Neural progenitor cell (in vitro differentiated cells): ENCODE results near the gene PRKAR2A. TPM values are rescaled to one million over a fixed set of nuclear protein-coding genes. Genes with fewer than 3 reads are reported as not detected.
A peak's percentile ranks its signal among the peaks of the same experiment; 100 is the strongest.
"Not testable (repeated sequence)": the region's sequence is repeated elsewhere in the genome, so short reads cannot be mapped to it uniquely, and the experiment has no call there.

Experiments used
- DNase-seq: peaks from one replicate; pipeline ENCODE4 v3.0.0-alpha.2; 2016; ENCODE audit warnings: low spot score
- H2AFZ ChIP-seq: fragments of 200-600 bp; sonication (generic); replicated peaks from 2 replicates; pipeline ENCODE4 v1.6.1; 2016; ENCODE audit warnings: antibody characterized with exemption
- H3F3A ChIP-seq: fragments of 200-600 bp; sonication (generic); 2 replicates; pipeline ENCODE4 v1.6.1; 2016; ENCODE audit warnings: antibody characterized with exemption, low read depth
- H3K27ac ChIP-seq: fragments of 200-600 bp; sonication (generic); 2 replicates; pipeline ENCODE4 v1.5.1; 2016; ENCODE audit warnings: mild to moderate bottlenecking
- H3K27me3 ChIP-seq: fragments of 200-600 bp; sonication (generic); 2 replicates; pipeline ENCODE4 v1.6.1; 2016; ENCODE audit warnings: mild to moderate bottlenecking, moderate library complexity
- H3K36me3 ChIP-seq: fragments of 200-600 bp; sonication (generic); 2 replicates; pipeline ENCODE4 v1.5.1; 2016
- H3K4me1 ChIP-seq: fragments of 200-600 bp; sonication (generic); 2 replicates; pipeline ENCODE4 v1.6.1; 2016; ENCODE audit warnings: mixed run types
- H3K4me2 ChIP-seq: fragments of 200-600 bp; sonication (generic); 2 replicates; pipeline ENCODE4 v1.6.1; 2016
- H3K4me3 ChIP-seq: fragments of 200-600 bp; sonication (generic); 2 replicates; pipeline ENCODE4 v1.5.1; 2016
- H3K79me2 ChIP-seq: fragments of 200-600 bp; sonication (generic); 2 replicates; pipeline ENCODE4 v1.6.1; 2016; ENCODE audit warnings: low read depth
- H3K9ac ChIP-seq: fragments of 200-600 bp; sonication (generic); 2 replicates; pipeline ENCODE4 v1.6.1; 2016
- H3K9me3 ChIP-seq: fragments of 200-600 bp; sonication (generic); 2 replicates; pipeline ENCODE4 v1.5.1; 2016; ENCODE audit warnings: low read depth
- H4K20me1 ChIP-seq: fragments of 200-600 bp; sonication (generic); 2 replicates; pipeline ENCODE4 v1.6.1; 2016; ENCODE audit warnings: low read depth
- H3K27ac Mint-ChIP-seq: 3 replicates; pipeline ENCODE4 v1.8.0; 2021; ENCODE audit warnings: mixed read lengths
- H3K27me3 Mint-ChIP-seq: 2 replicates; pipeline ENCODE4 v1.8.0; 2022; ENCODE audit warnings: low read depth, mild to moderate bottlenecking, inconsistent platforms, moderate library complexity, mixed read lengths; ENCODE audit not compliant: insufficient read depth
- H3K36me3 Mint-ChIP-seq: 3 replicates; pipeline ENCODE4 v1.8.0; 2021; ENCODE audit warnings: mixed read lengths
- H3K4me1 Mint-ChIP-seq: 3 replicates; pipeline ENCODE4 v1.8.0; 2021; ENCODE audit warnings: mixed read lengths
- H3K4me3 Mint-ChIP-seq: 3 replicates; pipeline ENCODE4 v1.8.0; 2021; ENCODE audit warnings: mild to moderate bottlenecking, moderate library complexity, mixed read lengths
- H3K9me3 Mint-ChIP-seq: 3 replicates; pipeline ENCODE4 v1.8.0; 2020; ENCODE audit warnings: mixed read lengths
- CTCF ChIP-seq: fragments of 200-600 bp; sonication (generic); IDR thresholded peaks from 2 replicates; pipeline ENCODE4 v1.5.1; 2017; ENCODE audit warnings: antibody characterized with exemption, mild to moderate bottlenecking
- EZH2 ChIP-seq: fragments of 200-600 bp; sonication (generic); IDR thresholded peaks from 2 replicates; pipeline ENCODE4 v1.6.1; 2017; ENCODE audit warnings: antibody characterized with exemption, mild to moderate bottlenecking, moderate library complexity
- EZH2phosphoT487 ChIP-seq: fragments of 200-600 bp; sonication (generic); IDR thresholded peaks from 2 replicates; pipeline ENCODE4 v1.6.1; 2017; ENCODE audit warnings: antibody characterized with exemption
- total RNA-seq: library from RNA; depleted of rRNA; stranded (reverse); fragments of >200 nt; gene quantifications from 2 replicates; pipeline ENCODE4 v1.2.3, GENCODE V29; 2015; ENCODE audit warnings: low replicate concordance

The PRKAR2A gene
- total RNA-seq, 1 donor from 2014 or later = 25.0 TPM

GRCh38 chr3:48765376-48765775 lies 82.3 kb downstream of the PRKAR2A start:
- H3K4me1 ChIP-seq = no peaks in the 10 kb centered on the region
- no peaks in the 10 kb centered on the region for H3F3A ChIP-seq
- H3K9me3 ChIP-seq = no peaks in the 10 kb centered on the region
- H3K9ac ChIP-seq = no peak overlapping the region
- no peak overlapping the region for H3K27ac Mint-ChIP-seq
- no peak overlapping the region for H3K27ac ChIP-seq
- H3K4me2 ChIP-seq = no peak overlapping the region
- no peaks in the 10 kb centered on the region for H3K36me3 ChIP-seq
- peaks cover 7% of the 10 kb centered on the region for H3K4me1 Mint-ChIP-seq
- peaks cover 5% of the 10 kb centered on the region for H3K36me3 Mint-ChIP-seq
- H3K4me3 ChIP-seq = no peak overlapping the region
- no peaks in the 10 kb centered on the region for H3K79me2 ChIP-seq
- no peak for DNase-seq
- no peaks in the 10 kb centered on the region for H3K9me3 Mint-ChIP-seq
- H3K27me3 Mint-ChIP-seq = peaks cover 2% of the 10 kb centered on the region
- TF ChIP-seq CTCF (peak; percentile 19), EZH2phosphoT487 (no peak), EZH2 (no peak)
- no peaks in the 10 kb centered on the region for H4K20me1 ChIP-seq
- no peak overlapping the region for H2AFZ ChIP-seq
- H3K27me3 ChIP-seq = no peaks in the 10 kb centered on the region
- no peak overlapping the region for H3K4me3 Mint-ChIP-seq

GRCh38 chr3:48762816-48763215 lies 84.9 kb downstream of the PRKAR2A start:
- Mint-ChIP-seq H3K4me3 (no peak overlapping the region), H3K36me3 (peaks cover 7% of the 10 kb centered on the region), H3K27me3 (peaks cover 2% of the 10 kb centered on the region), H3K27ac (no peak overlapping the region), H3K4me1 (no peaks in the 10 kb centered on the region), H3K9me3 (no peaks in the 10 kb centered on the region)
- H4K20me1 ChIP-seq = no peaks in the 10 kb centered on the region
- TF ChIP-seq CTCF (no peak), EZH2 (no peak), EZH2phosphoT487 (no peak)
- no peaks in the 10 kb centered on the region for H3F3A ChIP-seq
- no peak for DNase-seq
- H2AFZ ChIP-seq = no peak overlapping the region
- no peak overlapping the region for H3K9ac ChIP-seq
- H3K4me2 ChIP-seq = no peak overlapping the region
- H3K36me3 ChIP-seq = no peaks in the 10 kb centered on the region
- no peaks in the 10 kb centered on the region for H3K9me3 ChIP-seq
- no peaks in the 10 kb centered on the region for H3K79me2 ChIP-seq
- no peak overlapping the region for H3K4me3 ChIP-seq
- no peaks in the 10 kb centered on the region for H3K27me3 ChIP-seq
- no peak overlapping the region for H3K27ac ChIP-seq
- no peaks in the 10 kb centered on the region for H3K4me1 ChIP-seq

GRCh38 chr3:48759991-48760540 lies 87.6 kb downstream of the PRKAR2A start:
- H3K9ac ChIP-seq, H3K79me2 ChIP-seq, H3K9me3 Mint-ChIP-seq, H3K4me3 ChIP-seq, DNase-seq, H3K36me3 ChIP-seq, H3K9me3 ChIP-seq, H3K27ac ChIP-seq, H3K36me3 Mint-ChIP-seq, H3K27ac Mint-ChIP-seq, H4K20me1 ChIP-seq, H3K27me3 Mint-ChIP-seq, H3F3A ChIP-seq, H3K4me1 ChIP-seq, H3K4me3 Mint-ChIP-seq, H3K4me2 ChIP-seq, H3K27me3 ChIP-seq, H2AFZ ChIP-seq: not testable (repeated sequence)
- peaks cover 11% of the 10 kb centered on the region for H3K4me1 Mint-ChIP-seq

GRCh38 chr3:48759531-48759930 lies 88.1 kb downstream of the PRKAR2A start:
- not testable (repeated sequence) for H3K36me3 Mint-ChIP-seq, H3K36me3 ChIP-seq, H3K27me3 ChIP-seq, H3K27ac ChIP-seq, H3K27ac Mint-ChIP-seq, H3K9me3 Mint-ChIP-seq, H2AFZ ChIP-seq, H3K79me2 ChIP-seq, H3K4me3 ChIP-seq, H3K4me3 Mint-ChIP-seq, H3K4me1 ChIP-seq, H3K27me3 Mint-ChIP-seq, DNase-seq, H3K9me3 ChIP-seq, H3K4me2 ChIP-seq, H4K20me1 ChIP-seq, H3K9ac ChIP-seq, H3F3A ChIP-seq
- peaks cover 11% of the 10 kb centered on the region for H3K4me1 Mint-ChIP-seq
